IPS-NIHi7 (cell line): Measurements from ENCODE around the gene BTNL2.
"Not testable (repeated sequence)": the region's sequence is repeated elsewhere in the genome, so short reads cannot be mapped to it uniquely, and the experiment has no call there.

Experiments used
- DNase-seq: peaks from one replicate; pipeline ENCODE4 v3.0.0; 2012; ENCODE audit warnings: mixed read lengths; ENCODE audit errors: extremely low spot score

The BTNL2 gene

GRCh38 chr6:32370505-32370904, 36.5 kb downstream of the BTNL2 start:
- DNase-seq, result no peak

- no peak for DNase-seq
Measured at GRCh38 chr6:32369660-32370059, 37.3 kb downstream of the BTNL2 start.

- no peak for DNase-seq
Measured at GRCh38 chr6:32367644-32368043, 39.3 kb downstream of the BTNL2 start.

GRCh38 chr6:32359225-32359624, 47.8 kb downstream of the BTNL2 start:
- DNase-seq, result not testable (repeated sequence)

GRCh38 chr6:32358548-32358947, 48.4 kb downstream of the BTNL2 start:
- DNase-seq, result not testable (repeated sequence)

- DNase-seq, result no peak
Measured at GRCh38 chr6:32355018-32355417, 52.0 kb downstream of the BTNL2 start.

- no peak for DNase-seq
Measured at GRCh38 chr6:32353348-32353747, 53.6 kb downstream of the BTNL2 start.
